GM19455 (cell line): ENCODE data around the gene ERI3.

Experiments used
- ATAC-seq: cut with Tn5 transposase; IDR thresholded peaks from one replicate; pipeline ENCODE4 v1.9.1; 2021; ENCODE audit not compliant: unreplicated experiment

ERI3 gene

GRCh38 chr1:44289530-44289929, 65.5 kb downstream of the ERI3 start:
- no peak for ATAC-seq

DNA sequence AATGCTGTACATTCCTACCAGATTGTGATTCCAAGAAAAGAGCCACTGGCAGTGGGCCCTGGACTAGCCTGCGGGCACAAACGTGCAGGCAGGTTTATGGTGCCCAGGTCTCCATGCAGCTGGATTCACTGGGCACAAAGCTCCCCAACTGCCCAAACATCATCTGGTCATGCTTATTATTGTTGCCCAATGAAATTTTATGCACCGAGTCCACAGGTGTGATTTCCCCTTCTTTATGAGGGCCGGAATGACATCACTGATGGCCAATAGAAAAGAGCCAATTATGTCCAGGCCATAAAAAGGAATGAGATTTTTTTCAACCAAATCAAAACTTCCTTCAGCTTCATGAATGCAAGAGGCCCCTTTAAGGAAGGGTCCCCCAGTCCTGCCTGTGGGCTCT, 66.2 kb downstream of the ERI3 start:
- ATAC-seq = no peak

GRCh38 chr1:44284184-44284583, 70.9 kb downstream of the ERI3 start:
- no peak for ATAC-seq

GRCh38 chr1:44283524-44284173, 71.4 kb downstream of the ERI3 start:
- no peak for ATAC-seq

GRCh38 chr1:44282704-44283426, 72.2 kb downstream of the ERI3 start:
- ATAC-seq = no peak

DNA sequence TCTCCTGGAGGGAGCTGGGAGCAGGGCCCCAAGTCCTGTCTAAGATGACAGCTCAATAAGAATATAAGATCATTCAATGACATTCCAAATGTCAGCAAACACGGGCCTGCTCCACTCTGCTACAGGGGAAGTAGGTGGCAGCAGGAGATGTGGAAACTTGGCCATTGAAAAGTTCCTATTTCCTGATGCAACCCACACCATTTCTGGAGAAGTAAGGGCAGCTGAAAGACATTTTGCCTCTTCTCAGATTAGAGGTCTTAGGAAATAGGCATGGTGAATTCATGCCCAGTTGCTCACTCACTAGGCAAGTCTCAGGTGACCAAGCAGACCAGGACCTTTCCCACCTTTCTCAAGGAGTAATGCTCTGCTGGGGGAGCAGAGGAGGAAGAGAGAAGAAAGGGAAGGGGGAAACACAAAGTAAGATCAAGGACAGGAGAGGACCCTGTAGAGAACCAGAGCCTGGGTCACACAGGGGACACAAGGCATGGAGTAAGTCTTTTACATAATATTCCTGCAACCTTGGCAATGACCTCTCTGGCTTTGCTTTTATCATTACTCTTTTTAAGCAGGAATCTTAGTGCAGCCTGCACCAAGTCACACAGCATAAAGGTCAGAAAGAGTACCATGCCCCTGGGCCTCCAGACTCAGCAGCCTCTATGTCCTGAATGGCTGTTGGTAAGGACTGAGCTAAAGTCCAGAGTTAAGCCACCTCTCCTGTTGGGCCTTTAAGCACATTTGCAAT, 72.9 kb downstream of the ERI3 start:
- no peak for ATAC-seq

- ATAC-seq = no peak
Measured at GRCh38 chr1:44276901-44277300, 78.2 kb downstream of the ERI3 start.

DNA sequence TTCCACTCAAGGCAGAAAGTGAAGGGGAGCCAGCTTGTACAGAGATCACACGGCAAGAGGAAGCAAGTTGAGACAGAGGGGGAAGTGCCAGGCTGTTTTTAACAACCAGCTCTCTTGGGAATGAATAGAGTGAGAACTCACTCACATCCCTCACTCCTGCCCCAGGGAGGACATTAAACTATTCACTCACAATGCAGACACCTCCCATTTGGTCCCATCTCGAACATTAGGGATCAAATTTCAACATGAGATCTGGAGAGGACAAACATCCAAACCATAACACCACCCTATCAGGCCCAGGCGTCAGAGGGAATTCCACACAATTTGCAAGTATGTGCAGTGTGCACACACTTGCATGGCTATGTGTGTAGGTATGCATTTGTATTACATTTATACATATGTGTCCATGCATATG, 79.1 kb downstream of the ERI3 start:
- ATAC-seq = no peak

DNA sequence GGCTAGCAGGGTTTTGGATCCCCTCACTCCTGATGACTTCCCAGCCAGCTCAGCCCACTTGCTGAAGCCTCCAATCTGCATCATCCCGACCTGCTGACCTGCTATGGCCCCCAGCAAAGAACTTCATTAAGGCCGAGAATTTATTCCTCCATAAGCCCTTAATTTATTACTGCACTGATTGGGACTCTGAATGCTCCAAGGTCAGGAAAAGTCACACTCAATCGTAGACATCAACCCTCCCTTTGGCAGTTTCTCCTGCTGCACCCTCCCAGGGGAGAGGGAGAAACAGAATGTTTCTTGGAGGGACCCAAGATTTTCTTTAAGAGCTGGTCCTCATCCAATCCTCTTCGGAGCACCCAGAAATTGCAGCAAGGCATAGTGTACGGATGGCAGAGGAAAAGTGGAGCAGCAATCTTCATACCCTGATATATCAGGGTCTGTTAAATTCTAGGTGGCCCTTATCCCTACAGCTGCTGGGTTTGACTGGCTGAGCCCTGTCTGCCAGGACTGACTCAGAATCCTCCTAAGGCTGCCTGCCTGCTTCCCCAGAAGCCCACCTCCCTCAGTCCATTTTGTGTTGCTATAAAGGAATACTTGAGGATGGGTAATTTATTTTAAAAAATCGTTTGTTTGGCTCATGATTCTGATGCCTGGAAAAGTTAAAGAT, 79.6 kb downstream of the ERI3 start:
- ATAC-seq = no peak

- no peak for ATAC-seq
Measured at GRCh38 chr1:44273560-44274350, 81.3 kb downstream of the ERI3 start.

DNA sequence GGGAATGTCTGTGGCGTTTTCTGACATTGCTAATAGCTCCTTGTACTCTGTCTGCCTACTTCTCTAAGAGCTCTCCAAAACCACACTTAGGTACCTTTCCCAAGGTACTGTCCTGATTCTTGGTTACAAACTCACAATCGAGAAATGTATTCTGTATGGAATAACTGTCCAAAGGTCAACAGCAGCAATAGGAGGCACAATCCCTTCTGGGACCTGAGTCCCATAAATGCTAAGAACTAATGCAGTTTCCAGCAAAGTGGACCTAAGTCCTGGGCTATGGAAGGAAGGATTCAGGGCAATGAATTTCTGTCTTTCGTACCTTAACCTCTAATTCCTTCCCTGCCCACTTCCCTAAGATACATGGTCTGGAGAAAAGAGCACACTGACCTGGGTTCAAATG, 82.1 kb downstream of the ERI3 start:
- ATAC-seq = no peak

GRCh38 chr1:44271646-44272045, 83.4 kb downstream of the ERI3 start:
- ATAC-seq = no peak

DNA sequence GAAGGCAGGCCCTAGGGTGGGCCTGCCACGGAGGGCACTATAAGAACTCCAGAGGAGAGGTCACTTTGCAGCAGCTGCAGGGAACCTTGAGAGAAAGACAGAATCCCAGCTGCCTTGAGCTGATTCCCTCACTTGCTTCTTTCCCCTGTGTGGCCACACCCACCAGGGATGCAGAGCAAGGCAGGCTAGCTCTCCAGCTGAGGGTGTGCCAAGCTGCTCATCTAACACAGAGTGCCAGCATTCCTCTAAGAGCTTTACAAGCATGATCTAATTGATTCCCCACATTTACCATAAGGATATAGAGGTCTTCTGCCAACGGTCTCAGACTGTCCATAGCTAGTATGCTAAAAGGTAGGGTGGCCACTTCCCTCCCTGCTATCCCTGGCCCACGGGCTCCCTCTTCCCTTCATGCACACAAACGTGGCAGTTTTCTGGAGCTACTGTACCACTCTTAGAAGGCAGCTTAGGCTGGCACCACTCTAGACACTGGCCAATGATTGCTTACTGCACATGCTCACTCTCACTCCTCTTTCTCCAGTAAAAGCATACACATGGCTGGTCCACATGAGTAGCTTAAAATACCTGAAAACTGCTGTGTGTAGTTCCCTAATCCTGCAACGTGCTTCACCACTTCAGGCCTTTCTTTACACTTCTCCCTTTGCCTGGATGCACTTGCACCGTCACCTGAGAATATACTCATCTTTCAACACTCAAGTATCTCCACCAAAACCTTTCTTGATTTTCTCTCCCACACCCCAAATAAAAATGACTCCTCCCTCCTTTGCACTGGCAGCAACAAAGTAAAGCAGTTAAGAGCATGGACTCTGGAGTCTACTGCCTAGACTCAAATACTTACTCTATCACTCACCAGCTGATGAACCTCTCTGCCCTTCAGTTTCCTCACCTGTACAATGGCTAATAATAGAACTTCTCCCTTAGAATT, 84.1 kb downstream of the ERI3 start:
- no peak for ATAC-seq

DNA sequence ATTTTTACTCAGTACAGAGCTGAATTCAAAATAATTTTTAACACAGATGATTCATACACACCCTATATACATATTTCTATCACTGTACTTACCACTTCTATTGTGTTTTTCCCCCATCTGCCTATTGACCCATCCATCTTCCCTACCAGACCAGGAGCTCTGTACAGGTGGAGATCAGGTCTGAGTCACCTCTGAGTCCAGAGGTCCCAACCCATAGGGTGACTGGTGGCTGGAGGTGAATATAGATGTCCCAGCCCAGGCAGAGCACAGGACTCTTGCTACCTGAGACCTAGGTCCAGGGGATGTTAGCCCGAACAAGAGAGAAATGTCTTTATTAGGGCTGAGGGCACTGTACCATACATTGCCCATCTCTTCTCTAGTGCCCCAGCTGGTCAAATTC, 87.0 kb downstream of the ERI3 start:
- ATAC-seq = no peak

- no peak for ATAC-seq
Measured at GRCh38 chr1:44267438-44267837, 87.6 kb downstream of the ERI3 start.

DNA sequence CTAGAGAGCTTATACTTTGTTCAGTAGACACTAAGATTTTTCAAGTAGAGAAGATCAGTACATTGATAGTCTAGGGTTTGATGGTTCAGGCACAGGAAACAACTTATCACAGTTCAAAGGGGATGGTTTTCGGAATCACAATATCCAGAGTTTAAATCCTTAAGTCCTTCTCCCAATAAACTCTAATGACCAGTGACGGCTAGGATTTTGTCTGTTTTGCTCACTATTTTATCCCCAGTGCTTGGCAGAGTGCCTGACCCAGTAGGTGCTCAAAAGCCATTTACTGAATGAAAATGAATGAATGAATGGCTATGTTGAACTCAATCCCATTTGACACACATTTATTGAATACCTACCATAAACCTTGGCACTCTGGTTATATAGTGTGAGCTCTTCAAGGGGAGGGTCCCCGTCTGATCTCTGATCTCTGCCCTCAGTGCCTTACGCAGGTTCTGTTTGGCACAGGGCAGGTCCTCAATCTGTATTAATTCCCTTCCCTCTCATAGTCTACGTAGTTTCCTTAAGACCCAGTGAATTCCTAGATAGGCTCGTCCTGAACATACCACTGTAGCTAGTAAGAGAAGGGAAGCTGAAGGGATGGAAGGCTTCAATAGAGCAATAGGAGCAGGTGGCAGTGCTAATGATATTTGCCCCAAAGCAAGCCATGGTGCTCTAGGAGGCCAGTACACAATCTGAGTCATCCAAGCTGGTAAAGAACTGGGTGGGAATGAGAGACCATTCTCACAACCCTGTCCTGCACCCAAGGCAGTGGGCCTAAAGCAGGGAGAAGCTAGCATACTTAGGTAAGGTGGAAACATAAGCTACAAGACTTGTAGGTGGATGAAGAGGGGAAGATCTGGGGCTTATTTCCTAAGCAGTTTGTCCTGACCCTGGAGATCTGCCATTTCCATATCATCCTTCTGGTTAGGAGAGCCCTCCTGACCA, 88.4 kb downstream of the ERI3 start:
- no peak for ATAC-seq

GRCh38 chr1:44265656-44266358, 89.2 kb downstream of the ERI3 start:
- ATAC-seq = no peak

DNA sequence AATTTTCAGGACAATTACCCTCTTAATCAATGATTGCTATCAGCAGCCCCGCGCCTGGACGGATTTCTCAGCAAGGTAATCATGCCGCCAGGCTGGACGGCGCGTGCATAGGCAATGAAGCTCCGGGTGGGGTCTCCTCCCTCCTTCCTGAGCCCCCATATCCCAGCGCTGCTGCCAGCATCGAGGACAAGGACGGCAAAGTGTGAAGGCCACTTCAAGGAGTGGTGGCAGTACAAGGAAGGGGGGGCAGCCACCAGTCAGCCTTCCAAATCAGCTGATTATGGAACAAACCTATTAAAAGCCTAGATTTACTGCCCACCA, 90.6 kb downstream of the ERI3 start:
- ATAC-seq = no peak
